Body of pancreas (tissue), 4 donors: ENCODE measurements around the gene LSM11. TPM values are rescaled to one million over a fixed set of nuclear protein-coding genes. Genes with fewer than 3 reads are reported as not detected.
"Not testable (repeated sequence)": the region's sequence is repeated elsewhere in the genome, so short reads cannot be mapped to it uniquely, and the experiment has no call there.

Experiments
- ATAC-seq: fragments of 150-250 bp; one replicate; pipeline ENCODE4 v1.9.1; 2016
- DNase-seq, 4 donors: peaks; one replicate each; pipeline ENCODE4 v3.0.0-alpha.2; 2019
- H3K27ac ChIP-seq, 4 donors: fragments of 200-600 bp; sonication (generic); 1 replicate in 3 of 4; 2 replicates in 1 of 4; pipeline versions ENCODE4 v1.5.1 to v1.6.1; 2016 to 2019; ENCODE audit warnings: mild to moderate bottlenecking in 1 of 4, mixed read lengths in 1 of 4, moderate library complexity in 1 of 4
- H3K27me3 ChIP-seq, 2 donors: fragments of 200-600 bp; sonication (generic); one replicate each; pipeline ENCODE4 v1.6.0; 2016; ENCODE audit warnings: mild to moderate bottlenecking in 1 of 2
- H3K36me3 ChIP-seq, 2 donors: fragments of 200-600 bp; sonication (generic); replicated peaks in 1 of 2; 2 replicates each; pipeline ENCODE4 v1.5.1; 2016; ENCODE audit warnings: low read depth in 2 of 2; ENCODE audit not compliant: insufficient read depth in 1 of 2
- H3K4me1 ChIP-seq: fragments of 200-600 bp; sonication (generic); one replicate; pipeline ENCODE4 v1.6.0; 2016
- H3K4me3 ChIP-seq, 2 donors: fragments of 200-600 bp; sonication (generic); 1 replicate in 1 of 2; 2 replicates in 1 of 2; pipeline ENCODE4 v1.5.1; 2016 to 2019
- H3K9me3 ChIP-seq, 3 donors: fragments of 200-600 bp; sonication (generic); 1 replicate in 2 of 3; 2 replicates in 1 of 3; pipeline ENCODE4 v1.5.1; 2016
- CTCF ChIP-seq, 7 experiments: fragments of 450-650 bp in 4 of 7; fragments of 200-600 bp in 3 of 7; sonication (generic) in 3 of 7; IDR thresholded peaks; one replicate each; pipeline ENCODE4 v1.5.1; 2016 to 2019; ENCODE audit warnings: antibody characterized with exemption in 7 of 7
- POLR2A ChIP-seq, 3 donors: fragments of 450-650 bp; IDR thresholded peaks; one replicate each; pipeline ENCODE4 v1.6.1; 2016; ENCODE audit warnings: antibody characterized with exemption in 3 of 3, mild to moderate bottlenecking in 2 of 3
- WGBS, 2 donors: methylation state at CpG; one replicate each; pipeline ENCODE4 v1.1.5; 2017; 5-methylcytosine and 5-hydroxymethylcytosine counted together
- intact Hi-C: fragments of 100-400 bp; cut with DNase I; formaldehyde crosslinking; loops from one replicate; pipeline ENCODE4 v1.15.1; 2023
- total RNA-seq, 2 donors: library from RNA; depleted of rRNA; stranded (reverse); fragments of >200 nt; gene quantifications; one replicate each; pipeline ENCODE4 v1.1.0, GENCODE V29; 2016

LSM11 gene
- 1 to 10 TPM; 1.3 to 3.6 TPM for total RNA-seq

GRCh38 chr5:157743163-157744050 is at the start of gene LSM11:
Gene LSM11 (plus strand): TSS chr5:157743712. CDS start chr5:157743751, 39 bp downstream.
- peaks cover 18% of the 10 kb centered on the region for H3K4me1 ChIP-seq
- ATAC-seq (peak; percentile 96), DNase-seq (peak; percentile 90 to 94 (median 91))
- intact Hi-C loops, result no loop called here
- 0% methylated on average over 7 to 71 of the region's 79 CpGs for WGBS, 2 donors
- H3K27ac ChIP-seq, result peak within 1 kb of the TSS in 2 of 4 donors; percentile 5 to 59
- H3K9me3 ChIP-seq, result no peaks in the 10 kb centered on the region
- H3K36me3 ChIP-seq, result no peaks in the 10 kb centered on the region
- no peaks in the 10 kb centered on the region for H3K27me3 ChIP-seq
- peak in 2 of 3 donors; percentile 35 to 38 for TF ChIP-seq POLR2A (IDR thresholded peaks at IDR 0.05)
- TF ChIP-seq CTCF (IDR thresholded peaks at IDR 0.05), result peak; percentile 97 to 100 (median 100)
- peak within 1 kb of the TSS; percentile 61 to 90 for H3K4me3 ChIP-seq

DNA sequence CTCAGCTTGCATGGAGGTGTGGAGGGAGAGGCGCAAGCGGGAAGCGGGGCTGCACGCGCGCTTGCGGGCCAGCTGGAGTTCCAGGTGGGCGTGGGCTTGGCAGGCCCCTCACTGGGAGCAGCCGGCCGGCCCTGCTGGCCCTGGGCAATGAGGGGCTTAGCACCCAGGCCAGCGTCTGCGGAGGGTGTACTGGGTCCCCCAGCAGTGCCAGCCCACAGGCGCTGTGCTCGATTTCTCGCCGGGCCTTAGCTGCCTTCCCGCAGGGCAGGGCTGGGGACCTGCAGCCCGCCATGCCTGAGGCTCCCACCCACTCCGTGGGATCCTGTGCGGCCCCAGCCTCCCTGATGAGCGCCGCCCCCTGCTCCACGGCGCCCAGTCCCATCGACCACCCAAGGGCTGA is 49.7 kb upstream of the LSM11 start:
- H3K27me3 ChIP-seq, H3K36me3 ChIP-seq, H3K4me1 ChIP-seq, H3K4me3 ChIP-seq, ATAC-seq, intact Hi-C loops, DNase-seq, H3K9me3 ChIP-seq, H3K27ac ChIP-seq: not testable (repeated sequence)
- 91% methylated on average over 11 of the region's 25 CpGs; no CpG with 5 or more reads in 1 of the 2 donors for WGBS, 2 donors

DNA sequence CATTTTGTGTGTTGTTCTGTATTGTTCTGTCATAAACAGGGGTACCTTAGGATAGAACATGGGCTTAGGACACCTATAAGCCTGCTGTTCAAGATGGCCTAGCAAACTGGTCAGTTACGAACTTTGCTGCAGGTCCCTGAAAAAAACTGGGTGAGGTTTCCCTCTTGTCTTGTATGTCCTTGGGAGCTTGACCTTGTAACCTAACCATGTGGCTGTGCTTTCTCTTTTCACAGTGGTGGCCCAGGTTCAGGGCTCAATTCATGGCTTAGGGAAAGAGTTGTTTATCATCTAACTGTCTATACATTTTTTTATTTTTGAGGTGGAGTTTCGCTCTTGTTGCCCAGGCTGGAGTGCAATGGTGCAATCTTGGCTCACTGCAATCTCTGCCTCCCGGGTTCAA is 47.4 kb upstream of the LSM11 start:
- WGBS, 2 donors, result 77 to 87% methylated on average over 3 of the region's 3 CpGs
- DNase-seq, intact Hi-C loops: not testable (repeated sequence)

GRCh38 chr5:157698674-157699073 is 44.8 kb upstream of the LSM11 start:
- WGBS, 2 donors, result 61 to 77% methylated on average over 4 of the region's 4 CpGs
- not testable (repeated sequence) for DNase-seq

More for the DNA sequence above, 47.4 kb upstream of the LSM11 start:
- not testable (repeated sequence) for H3K4me1 ChIP-seq, H3K36me3 ChIP-seq, ATAC-seq, H3K27me3 ChIP-seq, H3K27ac ChIP-seq, H3K9me3 ChIP-seq, H3K4me3 ChIP-seq

GRCh38 chr5:157703736-157704135 is 39.8 kb upstream of the LSM11 start:
- H3K4me3 ChIP-seq, result no peak overlapping the region
- TF ChIP-seq CTCF (IDR thresholded peaks at IDR 0.05), result no peak
- no peak for TF ChIP-seq POLR2A (IDR thresholded peaks at IDR 0.05)
- DNase-seq, result no peak
- H3K36me3 ChIP-seq, result no peaks in the 10 kb centered on the region
- ATAC-seq, result no peak
- no peaks in the 10 kb centered on the region for H3K4me1 ChIP-seq
- H3K9me3 ChIP-seq, result peaks cover 0 to 3% (median 0%) of the 10 kb centered on the region in 3 donors
- H3K27me3 ChIP-seq, result no peaks in the 10 kb centered on the region
- WGBS, 2 donors, result 61 to 70% methylated on average over 3 of the region's 3 CpGs
- no peak overlapping the region for H3K27ac ChIP-seq
- intact Hi-C loops, result no loop called here

More at GRCh38 chr5:157698674-157699073, 44.8 kb upstream of the LSM11 start:
- H3K4me1 ChIP-seq, intact Hi-C loops, H3K27me3 ChIP-seq, H3K36me3 ChIP-seq, H3K27ac ChIP-seq, H3K4me3 ChIP-seq, H3K9me3 ChIP-seq, ATAC-seq: not testable (repeated sequence)

DNA sequence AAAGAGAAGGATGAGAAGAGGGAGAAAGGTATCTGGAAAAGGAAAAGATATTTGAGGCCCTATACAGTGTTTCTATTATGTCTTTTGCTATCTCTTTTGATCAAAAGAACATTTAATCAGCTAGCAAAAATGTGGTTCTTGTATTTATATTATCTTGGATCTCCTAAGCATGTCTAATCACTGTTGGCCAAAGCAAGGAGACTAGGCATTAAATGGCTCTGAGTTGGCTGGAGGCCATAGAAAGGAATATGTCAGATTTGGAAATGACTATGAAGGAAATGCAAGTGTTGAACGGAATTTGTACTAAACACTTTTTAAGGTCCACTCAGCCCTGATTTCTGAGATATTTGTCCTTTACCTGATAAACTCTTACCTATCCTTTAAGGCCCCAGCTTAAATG is 34.6 kb upstream of the LSM11 start:
- WGBS, 2 donors, result 67 to 73% methylated on average over 1 of the region's 1 CpG
- Histone ChIP-seq H3K9me3 (no peaks in the 10 kb centered on the region), H3K27me3 (no peaks in the 10 kb centered on the region), H3K4me1 (no peaks in the 10 kb centered on the region), H3K27ac (no peak overlapping the region), H3K4me3 (no peak overlapping the region), H3K36me3 (no peaks in the 10 kb centered on the region)
- intact Hi-C loops, result no loop called here
- DNase-seq (no peak), ATAC-seq (no peak)
- TF ChIP-seq CTCF (IDR thresholded peaks at IDR 0.05), result no peak
- no peak for TF ChIP-seq POLR2A (IDR thresholded peaks at IDR 0.05)
